ENCODE data around the gene SH3YL1.

DNA sequence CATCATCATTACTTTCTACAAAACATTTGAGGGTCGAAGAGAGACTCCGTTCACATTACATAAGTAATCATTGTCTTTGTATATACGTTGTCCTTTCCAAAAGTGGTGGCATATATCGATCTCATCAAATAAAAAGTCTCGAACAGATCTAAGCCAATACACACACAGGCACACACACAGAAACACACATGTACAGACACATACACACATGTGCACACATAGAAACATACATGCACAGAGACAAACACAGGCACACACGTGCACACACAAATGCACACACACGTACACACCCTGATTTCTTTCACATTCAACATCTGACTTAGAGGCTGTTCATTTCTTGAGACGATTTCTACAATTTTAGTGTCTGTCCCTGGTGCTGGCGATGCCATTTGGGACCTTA lies 41.5 kb upstream of the SH3YL1 start:
- TF ChIP-seq, protein P1, sequence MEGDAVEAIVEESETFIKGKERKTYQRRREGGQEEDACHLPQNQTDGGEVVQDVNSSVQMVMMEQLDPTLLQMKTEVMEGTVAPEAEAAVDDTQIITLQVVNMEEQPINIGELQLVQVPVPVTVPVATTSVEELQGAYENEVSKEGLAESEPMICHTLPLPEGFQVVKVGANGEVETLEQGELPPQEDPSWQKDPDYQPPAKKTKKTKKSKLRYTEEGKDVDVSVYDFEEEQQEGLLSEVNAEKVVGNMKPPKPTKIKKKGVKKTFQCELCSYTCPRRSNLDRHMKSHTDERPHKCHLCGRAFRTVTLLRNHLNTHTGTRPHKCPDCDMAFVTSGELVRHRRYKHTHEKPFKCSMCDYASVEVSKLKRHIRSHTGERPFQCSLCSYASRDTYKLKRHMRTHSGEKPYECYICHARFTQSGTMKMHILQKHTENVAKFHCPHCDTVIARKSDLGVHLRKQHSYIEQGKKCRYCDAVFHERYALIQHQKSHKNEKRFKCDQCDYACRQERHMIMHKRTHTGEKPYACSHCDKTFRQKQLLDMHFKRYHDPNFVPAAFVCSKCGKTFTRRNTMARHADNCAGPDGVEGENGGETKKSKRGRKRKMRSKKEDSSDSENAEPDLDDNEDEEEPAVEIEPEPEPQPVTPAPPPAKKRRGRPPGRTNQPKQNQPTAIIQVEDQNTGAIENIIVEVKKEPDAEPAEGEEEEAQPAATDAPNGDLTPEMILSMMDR (conservative IDR thresholded peaks at IDR 0.05), result no peak
- no peak for TF ChIP-seq ZFX (IDR thresholded peaks at IDR 0.05)

All from C4-2B (cell line).